Measurements from ENCODE around the gene RET. TPM values are rescaled to one million over a fixed set of nuclear protein-coding genes. Genes with fewer than 3 reads are reported as not detected.

The RET gene
- total and polyA plus RNA-seq, 2 of the 13 experiments (the other 11 are each of a cell fraction or from before 2014, with no cell fraction given): 0.02 TPM; not detected in 1

DNA sequence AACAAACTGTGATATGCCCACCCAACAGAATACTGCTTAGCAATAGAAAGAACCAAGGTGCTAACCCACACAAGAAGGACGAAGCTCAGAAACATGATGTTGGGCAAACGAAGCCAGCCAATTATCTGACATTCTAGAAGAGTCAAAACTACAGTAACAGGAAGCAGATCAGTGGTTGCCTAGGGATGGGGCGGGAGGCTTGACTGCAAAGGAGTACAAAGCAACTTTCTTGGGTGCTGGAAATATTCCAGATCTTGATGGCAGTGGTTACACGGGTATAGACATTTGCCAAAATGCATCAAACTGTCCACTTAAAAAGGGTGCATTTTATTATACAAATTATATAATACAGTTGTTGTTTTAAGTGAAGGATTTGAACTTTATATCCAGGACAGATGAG lies 41.1 kb upstream of the RET start:
- peaks cover 0 to 7% of the 10 kb centered on the region in 2 experiments; a peak in 3 of 5 replicates for H3K27me3 ChIP-seq (ENCODE audit: control insufficient read depth in 1 of 2, insufficient read depth in 2 of 2, low read length in 2 of 2)
- WGBS (ENCODE audit: low lambda C conversion rate): 0% methylated on average over 4 of the region's 4 CpGs
- H3K4me3 ChIP-seq (replicated peaks in 1 of 3; ENCODE audit: insufficient read depth in 1 of 3, low read depth in 2 of 3, low read length in 3 of 3): no peak overlapping the region
- DNase-seq (ENCODE audit: low spot score) (no peak), FAIRE-seq (no peak), ATAC-seq (no peak)
- POLR2A ChIA-PET: no interaction called here
- H2AFZ ChIP-seq (ENCODE audit: low read length): no peak overlapping the region
- H3K36me3 ChIP-seq (replicated peaks in 1 of 2; ENCODE audit: control insufficient read depth in 1 of 2, insufficient read depth in 2 of 2, low read length in 2 of 2): no peaks in the 10 kb centered on the region
- no peaks in the 10 kb centered on the region for H3K4me1 ChIP-seq (ENCODE audit: insufficient read depth, low read length)
- no TSS peak for BruUV-seq (replicated peaks)
- H3K9ac ChIP-seq (ENCODE audit: insufficient read depth, low read depth, low read length): no peak overlapping the region
- CTCF ChIA-PET (ENCODE audit: low intra/inter-chr PET ratio, low total read pairs): no interaction called here
- H3K79me2 ChIP-seq (ENCODE audit: insufficient read depth, low read length): no peaks in the 10 kb centered on the region
- in situ Hi-C loops (cut with HindIII; ENCODE audit: extremely low pct_ligation_motif_present, low pct_unique_long_range_greater_than_20kb) (no loop called here), intact Hi-C loops (cut with micrococcal nuclease; ENCODE audit: unreplicated experiment) (no loop called here)
- no peak overlapping the region for H3K4me2 ChIP-seq (ENCODE audit: low read depth, low read length)
- peaks cover 15% of the 10 kb centered on the region for H3K9me3 ChIP-seq (ENCODE audit: low read length)
- TF ChIP-seq HMG20A (CRISPR knock-in tag; IDR thresholded peaks at IDR 0.05; ENCODE audit: borderline replicate concordance) (no peak), PHF8 (CRISPR knock-in tag; IDR thresholded peaks at IDR 0.05) (no peak), ZNF18 (CRISPR knock-in tag; IDR thresholded peaks at IDR 0.05; ENCODE audit: insufficient replicate concordance) (no peak), ZNF773 (CRISPR knock-in tag; IDR thresholded peaks at IDR 0.05; ENCODE audit: borderline replicate concordance) (no peak), ZBTB46 (CRISPR knock-in tag; IDR thresholded peaks at IDR 0.05; ENCODE audit: borderline replicate concordance) (no peak), SSRP1 (CRISPR knock-in tag; IDR thresholded peaks at IDR 0.05) (no peak), GTF3A (CRISPR knock-in tag; conservative IDR thresholded peaks at IDR 0.05) (no peak), SCMH1 (CRISPR knock-in tag; IDR thresholded peaks at IDR 0.05; ENCODE audit: borderline replicate concordance) (no peak), TAF15 (IDR thresholded peaks at IDR 0.05; ENCODE audit: low read depth, low read length, poor library complexity, severe bottlenecking) (no peak), NR2F1 (CRISPR knock-in tag; IDR thresholded peaks at IDR 0.05) (no peak), MEF2D (CRISPR knock-in tag; IDR thresholded peaks at IDR 0.05) (no peak), POLR2A (IDR thresholded peaks at IDR 0.05; ENCODE audit: insufficient read depth in 1 of 2, low read depth in 2 of 2, low read length in 2 of 2) (no peak), LCORL (IDR thresholded peaks at IDR 0.05) (no peak), LCORL (CRISPR knock-in tag; IDR thresholded peaks at IDR 0.05) (no peak), ZFP90 (CRISPR knock-in tag; IDR thresholded peaks at IDR 0.05; ENCODE audit: borderline replicate concordance) (no peak), ZNF383 (CRISPR knock-in tag; IDR thresholded peaks at IDR 0.05; ENCODE audit: borderline replicate concordance) (no peak), CBFB (CRISPR knock-in tag; IDR thresholded peaks at IDR 0.05) (no peak)
- TF ChIP-seq, protein P1, sequence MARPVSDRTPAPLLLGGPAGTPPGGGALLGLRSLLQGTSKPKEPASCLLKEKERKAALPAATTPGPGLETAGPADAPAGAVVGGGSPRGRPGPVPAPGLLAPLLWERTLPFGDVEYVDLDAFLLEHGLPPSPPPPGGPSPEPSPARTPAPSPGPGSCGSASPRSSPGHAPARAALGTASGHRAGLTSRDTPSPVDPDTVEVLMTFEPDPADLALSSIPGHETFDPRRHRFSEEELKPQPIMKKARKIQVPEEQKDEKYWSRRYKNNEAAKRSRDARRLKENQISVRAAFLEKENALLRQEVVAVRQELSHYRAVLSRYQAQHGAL (CRISPR knock-in tag; IDR thresholded peaks at IDR 0.05; ENCODE audit: not compliant biosample characterization): no peak
- TF ChIP-seq, protein P2, sequence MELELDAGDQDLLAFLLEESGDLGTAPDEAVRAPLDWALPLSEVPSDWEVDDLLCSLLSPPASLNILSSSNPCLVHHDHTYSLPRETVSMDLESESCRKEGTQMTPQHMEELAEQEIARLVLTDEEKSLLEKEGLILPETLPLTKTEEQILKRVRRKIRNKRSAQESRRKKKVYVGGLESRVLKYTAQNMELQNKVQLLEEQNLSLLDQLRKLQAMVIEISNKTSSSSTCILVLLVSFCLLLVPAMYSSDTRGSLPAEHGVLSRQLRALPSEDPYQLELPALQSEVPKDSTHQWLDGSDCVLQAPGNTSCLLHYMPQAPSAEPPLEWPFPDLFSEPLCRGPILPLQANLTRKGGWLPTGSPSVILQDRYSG (CRISPR knock-in tag; IDR thresholded peaks at IDR 0.05): no peak
- TF ChIP-seq, protein P3, sequence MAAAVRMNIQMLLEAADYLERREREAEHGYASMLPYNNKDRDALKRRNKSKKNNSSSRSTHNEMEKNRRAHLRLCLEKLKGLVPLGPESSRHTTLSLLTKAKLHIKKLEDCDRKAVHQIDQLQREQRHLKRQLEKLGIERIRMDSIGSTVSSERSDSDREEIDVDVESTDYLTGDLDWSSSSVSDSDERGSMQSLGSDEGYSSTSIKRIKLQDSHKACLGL (CRISPR knock-in tag; IDR thresholded peaks at IDR 0.05): no peak
- no peaks in the 10 kb centered on the region for H4K20me1 ChIP-seq (ENCODE audit: insufficient read depth, low read length)
- H3K27ac ChIP-seq (ENCODE audit: extremely low read length, insufficient read depth, low read length): no peak overlapping the region

All from HepG2 (cell line).